Gastrocnemius medialis (tissue), 4 donors: ENCODE results near the gene MZT1.

Source experiments
- POLR2A ChIP-seq, 2 donors: fragments of 450-650 bp; IDR thresholded peaks; one replicate each; pipeline ENCODE4 v1.6.1; 2017; ENCODE audit warnings: antibody characterized with exemption in 2 of 2, mild to moderate bottlenecking in 2 of 2, moderate library complexity in 2 of 2
- TF ChIP-seq, protein P1 (sequence below), 5 experiments: fragments of 450-650 bp in 3 of 5; fragments of 200-600 bp in 2 of 5; sonication (generic) in 2 of 5; IDR thresholded peaks in 4 of 5; conservative IDR thresholded peaks in 1 of 5; 1 replicate in 4 of 5; 2 replicates in 1 of 5; pipeline ENCODE4 v1.5.1; 2016 to 2019; ENCODE audit warnings: antibody characterized with exemption in 5 of 5, mild to moderate bottlenecking in 3 of 5, moderate library complexity in 3 of 5

DNA sequence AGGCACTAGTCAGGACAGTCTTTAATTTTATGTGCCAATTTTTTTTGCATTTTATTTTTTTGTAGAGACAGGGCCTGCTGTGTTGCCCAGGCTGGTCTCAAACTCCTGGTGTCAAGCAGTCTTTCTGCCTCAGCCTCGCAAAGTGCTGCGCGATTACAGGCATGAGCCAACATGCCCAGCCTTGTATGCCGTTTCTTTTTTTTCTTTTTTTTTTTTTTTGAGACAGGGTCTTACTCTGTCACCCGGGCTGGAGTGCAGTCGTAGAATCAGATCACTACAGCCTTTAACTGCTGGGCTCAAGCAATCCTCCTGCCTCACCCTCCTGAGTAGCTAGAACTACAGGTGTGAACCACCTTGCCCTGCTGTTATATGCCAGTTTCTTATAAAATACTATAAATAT is 26.7 kb upstream of the MZT1 start:
- TF ChIP-seq, protein P1, sequence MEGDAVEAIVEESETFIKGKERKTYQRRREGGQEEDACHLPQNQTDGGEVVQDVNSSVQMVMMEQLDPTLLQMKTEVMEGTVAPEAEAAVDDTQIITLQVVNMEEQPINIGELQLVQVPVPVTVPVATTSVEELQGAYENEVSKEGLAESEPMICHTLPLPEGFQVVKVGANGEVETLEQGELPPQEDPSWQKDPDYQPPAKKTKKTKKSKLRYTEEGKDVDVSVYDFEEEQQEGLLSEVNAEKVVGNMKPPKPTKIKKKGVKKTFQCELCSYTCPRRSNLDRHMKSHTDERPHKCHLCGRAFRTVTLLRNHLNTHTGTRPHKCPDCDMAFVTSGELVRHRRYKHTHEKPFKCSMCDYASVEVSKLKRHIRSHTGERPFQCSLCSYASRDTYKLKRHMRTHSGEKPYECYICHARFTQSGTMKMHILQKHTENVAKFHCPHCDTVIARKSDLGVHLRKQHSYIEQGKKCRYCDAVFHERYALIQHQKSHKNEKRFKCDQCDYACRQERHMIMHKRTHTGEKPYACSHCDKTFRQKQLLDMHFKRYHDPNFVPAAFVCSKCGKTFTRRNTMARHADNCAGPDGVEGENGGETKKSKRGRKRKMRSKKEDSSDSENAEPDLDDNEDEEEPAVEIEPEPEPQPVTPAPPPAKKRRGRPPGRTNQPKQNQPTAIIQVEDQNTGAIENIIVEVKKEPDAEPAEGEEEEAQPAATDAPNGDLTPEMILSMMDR (IDR thresholded peaks at IDR 0.05 in 4 of 5, conservative IDR thresholded peaks at IDR 0.05 in 1 of 5), result no peak
- TF ChIP-seq POLR2A (IDR thresholded peaks at IDR 0.05), result no peak
